ENCODE measurements around the gene PALD1.

GRCh38 chr10:70593513-70593890 lies 114.9 kb downstream of the PALD1 start:
- no peak for TF ChIP-seq GATA1 (IDR thresholded peaks at IDR 0.05; ENCODE audit: low read depth, low read length)
- no peak for TF ChIP-seq POLR2A (IDR thresholded peaks at IDR 0.05; ENCODE audit: low read length)

Measured in erythroblast (primary cell).